ENCODE measurements around the gene OXER1. TPM values are rescaled to one million over a fixed set of nuclear protein-coding genes. Genes with fewer than 3 reads are reported as not detected.

Gene OXER1
- total RNA-seq: under 1 TPM in 1 of 2 donors, not detected in 1; 0.25 TPM
- 0 reads per million in 2 donors for total RNA-seq

GRCh38 chr2:42764096-42764495 lies at the start of gene OXER1:
TSS of gene OXER1 (minus strand) at chr2:42764135. CDS start at chr2:42764062, 73 bp downstream.
- H3K9me3 ChIP-seq (ENCODE audit: control insufficient read depth, low read length, poor library complexity, severe bottlenecking): no peaks in the 10 kb centered on the region
- ATAC-seq (no peak), DNase-seq (no peak)
- Mint-ChIP-seq H3K4me3 (no peak within 1 kb of the TSS), H3K27me3 (no peaks in the 10 kb centered on the region), H3K36me3 (ENCODE audit: low read depth) (peaks cover 12% of the 10 kb centered on the region), H3K27ac (no peak within 1 kb of the TSS), H3K4me1 (peaks cover 10% of the 10 kb centered on the region)

GRCh38 chr2:42812899-42813479 lies 49.1 kb upstream of the OXER1 start:
- H3K9me3 ChIP-seq (ENCODE audit: control insufficient read depth, low read length, poor library complexity, severe bottlenecking): no peaks in the 10 kb centered on the region
- peak overlapping the region; percentile 53 for H3K27ac Mint-ChIP-seq
- DNase-seq (no peak), ATAC-seq (no peak)
- peak overlapping the region; percentile 78 for H3K4me3 Mint-ChIP-seq
- no peaks in the 10 kb centered on the region for H3K27me3 Mint-ChIP-seq
- H3K4me1 Mint-ChIP-seq: peaks cover 15% of the 10 kb centered on the region
- H3K36me3 Mint-ChIP-seq (ENCODE audit: low read depth): peaks cover 2% of the 10 kb centered on the region

GRCh38 chr2:42810971-42811811 lies 47.3 kb upstream of the OXER1 start:
- Mint-ChIP-seq H3K27ac (peak overlapping the region; percentile 98), H3K27me3 (no peaks in the 10 kb centered on the region), H3K36me3 (ENCODE audit: low read depth) (peaks cover 2% of the 10 kb centered on the region), H3K4me1 (peaks cover 15% of the 10 kb centered on the region), H3K4me3 (peak overlapping the region; percentile 95)
- ATAC-seq (peak; percentile 9), DNase-seq (peak; percentile 25 to 31 (median 29))
- no peaks in the 10 kb centered on the region for H3K9me3 ChIP-seq (ENCODE audit: control insufficient read depth, low read length, poor library complexity, severe bottlenecking)

GRCh38 chr2:42810121-42810970 lies 46.4 kb upstream of the OXER1 start:
- H3K36me3 Mint-ChIP-seq (ENCODE audit: low read depth): peaks cover 2% of the 10 kb centered on the region
- peak overlapping the region; percentile 98 for H3K27ac Mint-ChIP-seq
- peak overlapping the region; percentile 95 for H3K4me3 Mint-ChIP-seq
- peak; percentile 84 for ATAC-seq
- DNase-seq: peak; percentile 82 to 96 (median 87)
- H3K27me3 Mint-ChIP-seq: peaks cover 3% of the 10 kb centered on the region
- peaks cover 15% of the 10 kb centered on the region for H3K4me1 Mint-ChIP-seq
- no peaks in the 10 kb centered on the region for H3K9me3 ChIP-seq (ENCODE audit: control insufficient read depth, low read length, poor library complexity, severe bottlenecking)

GRCh38 chr2:42809819-42810120 lies 45.8 kb upstream of the OXER1 start:
- Mint-ChIP-seq H3K36me3 (ENCODE audit: low read depth) (peaks cover 2% of the 10 kb centered on the region), H3K27ac (peak overlapping the region; percentile 98), H3K27me3 (peaks cover 9% of the 10 kb centered on the region), H3K4me1 (peaks cover 15% of the 10 kb centered on the region), H3K4me3 (peak overlapping the region; percentile 95)
- peak; percentile 44 for ATAC-seq
- no peaks in the 10 kb centered on the region for H3K9me3 ChIP-seq (ENCODE audit: control insufficient read depth, low read length, poor library complexity, severe bottlenecking)
- DNase-seq: no peak

GRCh38 chr2:42809131-42809818 lies 45.3 kb upstream of the OXER1 start:
- ATAC-seq: no peak
- Mint-ChIP-seq H3K27ac (peak overlapping the region; percentile 98), H3K27me3 (peaks cover 11% of the 10 kb centered on the region), H3K4me1 (peaks cover 15% of the 10 kb centered on the region), H3K4me3 (peak overlapping the region; percentile 82), H3K36me3 (ENCODE audit: low read depth) (peaks cover 2% of the 10 kb centered on the region)
- DNase-seq: no peak
- no peaks in the 10 kb centered on the region for H3K9me3 ChIP-seq (ENCODE audit: control insufficient read depth, low read length, poor library complexity, severe bottlenecking)

- DNase-seq: no peak
Measured at GRCh38 chr2:42808301-42808700, 44.4 kb upstream of the OXER1 start.

GRCh38 chr2:42806786-42807185 lies 42.9 kb upstream of the OXER1 start:
- peaks cover 34% of the 10 kb centered on the region for H3K27me3 Mint-ChIP-seq
- no peak overlapping the region for H3K4me3 Mint-ChIP-seq
- ATAC-seq (no peak), DNase-seq (no peak)
- no peak overlapping the region for H3K27ac Mint-ChIP-seq
- H3K9me3 ChIP-seq (ENCODE audit: control insufficient read depth, low read length, poor library complexity, severe bottlenecking): no peaks in the 10 kb centered on the region
- H3K4me1 Mint-ChIP-seq: peaks cover 12% of the 10 kb centered on the region
- H3K36me3 Mint-ChIP-seq (ENCODE audit: low read depth): peaks cover 2% of the 10 kb centered on the region

More at GRCh38 chr2:42808301-42808700, 44.4 kb upstream of the OXER1 start:
- Mint-ChIP-seq H3K27me3 (peaks cover 20% of the 10 kb centered on the region), H3K36me3 (ENCODE audit: low read depth) (peaks cover 2% of the 10 kb centered on the region), H3K4me3 (no peak overlapping the region), H3K27ac (no peak overlapping the region), H3K4me1 (peaks cover 15% of the 10 kb centered on the region)
- ATAC-seq: no peak
- H3K9me3 ChIP-seq (ENCODE audit: control insufficient read depth, low read length, poor library complexity, severe bottlenecking): no peaks in the 10 kb centered on the region

- DNase-seq: no peak
- H3K27me3 Mint-ChIP-seq: peaks cover 48% of the 10 kb centered on the region
- ATAC-seq: no peak
- H3K36me3 Mint-ChIP-seq (ENCODE audit: low read depth): peaks cover 3% of the 10 kb centered on the region
- no peak overlapping the region for H3K27ac Mint-ChIP-seq
- peaks cover 3% of the 10 kb centered on the region for H3K4me1 Mint-ChIP-seq
- H3K9me3 ChIP-seq (ENCODE audit: control insufficient read depth, low read length, poor library complexity, severe bottlenecking): no peaks in the 10 kb centered on the region
- no peak overlapping the region for H3K4me3 Mint-ChIP-seq
Measured at GRCh38 chr2:42804891-42805290, 41.0 kb upstream of the OXER1 start.

GRCh38 chr2:42804338-42804737 lies 40.4 kb upstream of the OXER1 start:
- ATAC-seq (peak; percentile 23), DNase-seq (no peak)
- Mint-ChIP-seq H3K4me1 (peaks cover 3% of the 10 kb centered on the region), H3K36me3 (ENCODE audit: low read depth) (peaks cover 3% of the 10 kb centered on the region), H3K27me3 (peaks cover 48% of the 10 kb centered on the region), H3K27ac (no peak overlapping the region), H3K4me3 (no peak overlapping the region)
- H3K9me3 ChIP-seq (ENCODE audit: control insufficient read depth, low read length, poor library complexity, severe bottlenecking): no peaks in the 10 kb centered on the region

- Mint-ChIP-seq H3K4me1 (no peaks in the 10 kb centered on the region), H3K4me3 (no peak overlapping the region), H3K27me3 (peaks cover 48% of the 10 kb centered on the region), H3K27ac (no peak overlapping the region), H3K36me3 (ENCODE audit: low read depth) (peaks cover 3% of the 10 kb centered on the region)
- ATAC-seq (no peak), DNase-seq (no peak)
- no peaks in the 10 kb centered on the region for H3K9me3 ChIP-seq (ENCODE audit: control insufficient read depth, low read length, poor library complexity, severe bottlenecking)
Measured at GRCh38 chr2:42802150-42802549, 38.2 kb upstream of the OXER1 start.

- Mint-ChIP-seq H3K4me3 (no peak overlapping the region), H3K27ac (no peak overlapping the region), H3K27me3 (peaks cover 48% of the 10 kb centered on the region), H3K36me3 (ENCODE audit: low read depth) (peaks cover 3% of the 10 kb centered on the region), H3K4me1 (no peaks in the 10 kb centered on the region)
- ATAC-seq (no peak), DNase-seq (no peak)
- H3K9me3 ChIP-seq (ENCODE audit: control insufficient read depth, low read length, poor library complexity, severe bottlenecking): no peaks in the 10 kb centered on the region
Measured at GRCh38 chr2:42801381-42801780, 37.4 kb upstream of the OXER1 start.
